Prostate gland (tissue), 2 donors: ENCODE results near the gene IVD.

ENCODE experiments used
- POLR2AphosphoS5 ChIP-seq: sonication (generic); formaldehyde crosslinking; IDR thresholded peaks from one replicate; pipeline ENCODE4 v1.6.1; 2017; ENCODE audit warnings: antibody characterized with exemption
- TF ChIP-seq, protein P1 (sequence below), 4 experiments: fragments of 200-600 bp in 2 of 4; fragments of 450-650 bp in 2 of 4; sonication (generic) in 2 of 4; IDR thresholded peaks; 1 replicate in 3 of 4; 2 replicates in 1 of 4; pipeline ENCODE4 v1.5.1; 2016 to 2019; ENCODE audit warnings: antibody characterized with exemption in 4 of 4, mild to moderate bottlenecking in 2 of 4, moderate library complexity in 2 of 4

DNA sequence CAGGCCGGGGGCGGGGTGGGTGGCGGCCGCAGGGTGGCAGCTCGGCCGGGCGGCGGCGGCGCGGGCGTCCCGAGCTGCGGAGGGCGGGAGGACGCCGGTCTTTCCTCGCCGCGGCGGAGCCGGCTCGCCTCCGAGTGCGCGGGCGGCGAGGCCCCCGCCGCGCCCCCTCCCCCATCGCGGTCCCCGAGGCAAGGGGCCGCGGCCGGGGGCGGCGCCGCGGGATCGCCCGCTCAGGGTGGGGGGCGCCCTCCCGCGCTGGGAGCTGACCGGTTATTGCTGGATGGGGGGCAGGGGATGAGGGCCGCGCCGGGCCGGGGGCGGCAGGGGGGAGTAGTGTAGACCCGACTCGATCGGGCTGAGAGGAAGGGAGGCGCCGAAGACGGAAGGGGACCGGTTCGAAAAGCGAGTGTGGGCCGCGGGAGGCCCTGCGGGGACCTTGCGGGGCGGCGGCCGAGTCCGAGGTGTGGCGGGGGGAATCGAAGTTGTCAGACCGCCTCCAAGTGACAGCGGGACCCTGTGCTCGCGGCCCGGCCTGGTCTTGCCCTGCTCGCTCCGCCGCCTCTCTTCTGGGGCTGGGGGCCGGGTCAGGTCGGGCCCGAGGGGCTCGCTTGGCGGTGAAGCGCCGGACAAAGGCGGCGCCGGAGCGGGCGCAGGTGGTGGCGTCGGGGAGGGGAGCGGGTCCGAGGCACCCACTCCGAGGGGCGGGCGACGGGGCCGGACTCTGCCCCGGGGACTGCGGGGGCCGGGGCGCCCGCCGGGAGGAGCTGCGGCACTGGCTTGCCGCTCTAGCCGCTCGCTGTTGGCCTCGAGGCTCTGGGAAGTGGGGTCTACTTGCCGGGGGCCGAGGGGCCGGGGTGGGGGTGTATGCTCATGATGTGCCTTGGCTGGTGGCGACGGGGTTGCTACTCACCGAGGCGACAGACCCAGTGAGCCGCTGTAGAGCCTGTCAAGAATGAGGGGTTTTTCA is 36.3 kb downstream of the IVD start:
- TF ChIP-seq, protein P1, sequence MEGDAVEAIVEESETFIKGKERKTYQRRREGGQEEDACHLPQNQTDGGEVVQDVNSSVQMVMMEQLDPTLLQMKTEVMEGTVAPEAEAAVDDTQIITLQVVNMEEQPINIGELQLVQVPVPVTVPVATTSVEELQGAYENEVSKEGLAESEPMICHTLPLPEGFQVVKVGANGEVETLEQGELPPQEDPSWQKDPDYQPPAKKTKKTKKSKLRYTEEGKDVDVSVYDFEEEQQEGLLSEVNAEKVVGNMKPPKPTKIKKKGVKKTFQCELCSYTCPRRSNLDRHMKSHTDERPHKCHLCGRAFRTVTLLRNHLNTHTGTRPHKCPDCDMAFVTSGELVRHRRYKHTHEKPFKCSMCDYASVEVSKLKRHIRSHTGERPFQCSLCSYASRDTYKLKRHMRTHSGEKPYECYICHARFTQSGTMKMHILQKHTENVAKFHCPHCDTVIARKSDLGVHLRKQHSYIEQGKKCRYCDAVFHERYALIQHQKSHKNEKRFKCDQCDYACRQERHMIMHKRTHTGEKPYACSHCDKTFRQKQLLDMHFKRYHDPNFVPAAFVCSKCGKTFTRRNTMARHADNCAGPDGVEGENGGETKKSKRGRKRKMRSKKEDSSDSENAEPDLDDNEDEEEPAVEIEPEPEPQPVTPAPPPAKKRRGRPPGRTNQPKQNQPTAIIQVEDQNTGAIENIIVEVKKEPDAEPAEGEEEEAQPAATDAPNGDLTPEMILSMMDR (IDR thresholded peaks at IDR 0.05), result peak in 2 of 4 experiments; percentile 22 to 23
- TF ChIP-seq POLR2AphosphoS5, result no peak
